ENCODE results near the gene CDYL.

Gene CDYL

GRCh38 chr6:4936681-4937041 lies 160.5 kb downstream of the CDYL start:
- Histone ChIP-seq H3K27me3 (no peaks in the 10 kb centered on the region), H3K27ac (no peak overlapping the region), H3K9me3 (no peaks in the 10 kb centered on the region), H3K4me1 (ENCODE audit: control insufficient read depth in 1 of 2, insufficient read depth in 1 of 2, low read depth in 1 of 2, low read length in 1 of 2) (peaks cover 5 to 7% of the 10 kb centered on the region in 2 experiments), H3K4me3 (ENCODE audit: low read depth in 1 of 2, low read length in 1 of 2) (no peak overlapping the region), H3K36me3 (peaks cover 13% of the 10 kb centered on the region)
- no peak for TF ChIP-seq CTCF (IDR thresholded peaks at IDR 0.05)

GRCh38 chr6:4937414-4937813 lies 161.2 kb downstream of the CDYL start:
- no peak for TF ChIP-seq CTCF (IDR thresholded peaks at IDR 0.05)

GRCh38 chr6:4939241-4939640 lies 163.0 kb downstream of the CDYL start:
- no peak for TF ChIP-seq CTCF (IDR thresholded peaks at IDR 0.05)
- no peak overlapping the region for H3K27ac ChIP-seq
- no peaks in the 10 kb centered on the region for H3K27me3 ChIP-seq
- no peaks in the 10 kb centered on the region for H3K9me3 ChIP-seq
- no peaks in the 10 kb centered on the region for H3K4me1 ChIP-seq (ENCODE audit: control insufficient read depth in 1 of 2, insufficient read depth in 1 of 2, low read depth in 1 of 2, low read length in 1 of 2)
- H3K36me3 ChIP-seq = peaks cover 19% of the 10 kb centered on the region
- no peak overlapping the region for H3K4me3 ChIP-seq (ENCODE audit: low read depth in 1 of 2, low read length in 1 of 2)

More at GRCh38 chr6:4937414-4937813, 161.2 kb downstream of the CDYL start:
- peaks cover 5 to 6% of the 10 kb centered on the region in 2 experiments for H3K4me1 ChIP-seq (ENCODE audit: control insufficient read depth in 1 of 2, insufficient read depth in 1 of 2, low read depth in 1 of 2, low read length in 1 of 2)
- H3K4me3 ChIP-seq (ENCODE audit: low read depth in 1 of 2, low read length in 1 of 2) = no peak overlapping the region
- peaks cover 13% of the 10 kb centered on the region for H3K36me3 ChIP-seq
- no peaks in the 10 kb centered on the region for H3K9me3 ChIP-seq
- H3K27ac ChIP-seq = no peak overlapping the region
- H3K27me3 ChIP-seq = no peaks in the 10 kb centered on the region

- Histone ChIP-seq H3K27me3 (no peaks in the 10 kb centered on the region), H3K4me3 (ENCODE audit: low read depth in 1 of 2, low read length in 1 of 2) (no peak overlapping the region), H3K4me1 (ENCODE audit: control insufficient read depth in 1 of 2, insufficient read depth in 1 of 2, low read depth in 1 of 2, low read length in 1 of 2) (no peaks in the 10 kb centered on the region), H3K36me3 (peaks cover 26% of the 10 kb centered on the region), H3K9me3 (no peaks in the 10 kb centered on the region), H3K27ac (no peak overlapping the region)
- TF ChIP-seq CTCF (IDR thresholded peaks at IDR 0.05) = no peak
Measured at GRCh38 chr6:4940416-4940815, 164.2 kb downstream of the CDYL start.

GRCh38 chr6:4941782-4942672 lies 165.8 kb downstream of the CDYL start:
- no peak for TF ChIP-seq CTCF (IDR thresholded peaks at IDR 0.05)
- H3K27me3 ChIP-seq = no peaks in the 10 kb centered on the region
- no peaks in the 10 kb centered on the region for H3K4me1 ChIP-seq (ENCODE audit: control insufficient read depth in 1 of 2, insufficient read depth in 1 of 2, low read depth in 1 of 2, low read length in 1 of 2)
- H3K9me3 ChIP-seq = no peaks in the 10 kb centered on the region
- H3K36me3 ChIP-seq = peaks cover 38% of the 10 kb centered on the region
- no peak overlapping the region for H3K27ac ChIP-seq
- no peak overlapping the region for H3K4me3 ChIP-seq (ENCODE audit: low read depth in 1 of 2, low read length in 1 of 2)

Measured in neutrophil (primary cell).